Measurements from ENCODE around the gene HACD3.

HACD3 gene

DNA sequence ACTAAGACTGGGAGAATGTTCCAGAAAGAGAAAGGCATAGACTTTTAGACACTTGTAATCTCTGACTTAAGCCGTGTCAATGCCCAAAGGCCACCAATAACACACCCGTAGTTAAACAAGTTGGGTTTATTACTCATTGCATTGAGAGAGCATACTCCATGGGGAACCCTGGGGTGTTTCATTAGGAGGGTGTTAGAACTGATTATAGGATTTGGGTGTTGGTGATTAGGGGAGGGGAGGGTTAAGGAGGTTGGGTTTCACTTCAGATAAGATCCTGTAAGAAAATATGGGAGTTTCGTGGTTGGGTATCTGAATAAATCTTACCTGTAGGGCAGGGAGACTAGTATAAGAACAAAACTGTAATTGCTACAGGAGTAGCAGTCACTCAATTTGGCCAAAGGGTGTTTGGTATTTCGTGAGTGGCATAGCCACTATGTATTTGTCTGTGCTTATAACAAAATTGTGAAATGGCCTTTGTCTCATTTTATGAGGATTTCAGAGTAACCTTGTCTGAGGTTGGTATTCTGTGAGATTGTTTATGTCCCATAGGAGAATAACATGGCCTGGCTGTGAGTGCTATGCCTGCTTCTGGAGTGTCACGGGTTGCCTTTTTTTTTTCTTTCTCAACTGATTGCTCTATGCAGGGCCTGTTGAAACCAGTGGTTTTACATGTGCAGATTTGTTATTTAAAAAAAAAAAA, 2.9 kb downstream of the HACD3 start:
- TF ChIP-seq, protein P1, sequence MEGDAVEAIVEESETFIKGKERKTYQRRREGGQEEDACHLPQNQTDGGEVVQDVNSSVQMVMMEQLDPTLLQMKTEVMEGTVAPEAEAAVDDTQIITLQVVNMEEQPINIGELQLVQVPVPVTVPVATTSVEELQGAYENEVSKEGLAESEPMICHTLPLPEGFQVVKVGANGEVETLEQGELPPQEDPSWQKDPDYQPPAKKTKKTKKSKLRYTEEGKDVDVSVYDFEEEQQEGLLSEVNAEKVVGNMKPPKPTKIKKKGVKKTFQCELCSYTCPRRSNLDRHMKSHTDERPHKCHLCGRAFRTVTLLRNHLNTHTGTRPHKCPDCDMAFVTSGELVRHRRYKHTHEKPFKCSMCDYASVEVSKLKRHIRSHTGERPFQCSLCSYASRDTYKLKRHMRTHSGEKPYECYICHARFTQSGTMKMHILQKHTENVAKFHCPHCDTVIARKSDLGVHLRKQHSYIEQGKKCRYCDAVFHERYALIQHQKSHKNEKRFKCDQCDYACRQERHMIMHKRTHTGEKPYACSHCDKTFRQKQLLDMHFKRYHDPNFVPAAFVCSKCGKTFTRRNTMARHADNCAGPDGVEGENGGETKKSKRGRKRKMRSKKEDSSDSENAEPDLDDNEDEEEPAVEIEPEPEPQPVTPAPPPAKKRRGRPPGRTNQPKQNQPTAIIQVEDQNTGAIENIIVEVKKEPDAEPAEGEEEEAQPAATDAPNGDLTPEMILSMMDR (IDR thresholded peaks at IDR 0.05; ENCODE audit: insufficient read depth, low read length) = no peak
- TF ChIP-seq SPI1 (IDR thresholded peaks at IDR 0.05; ENCODE audit: borderline replicate concordance, low read depth) (no peak), POLR2AphosphoS5 (IDR thresholded peaks at IDR 0.05; ENCODE audit: low read depth) (no peak), GABPA (IDR thresholded peaks at IDR 0.05; ENCODE audit: low read depth) (no peak)
- TF ChIP-seq, protein P2, sequence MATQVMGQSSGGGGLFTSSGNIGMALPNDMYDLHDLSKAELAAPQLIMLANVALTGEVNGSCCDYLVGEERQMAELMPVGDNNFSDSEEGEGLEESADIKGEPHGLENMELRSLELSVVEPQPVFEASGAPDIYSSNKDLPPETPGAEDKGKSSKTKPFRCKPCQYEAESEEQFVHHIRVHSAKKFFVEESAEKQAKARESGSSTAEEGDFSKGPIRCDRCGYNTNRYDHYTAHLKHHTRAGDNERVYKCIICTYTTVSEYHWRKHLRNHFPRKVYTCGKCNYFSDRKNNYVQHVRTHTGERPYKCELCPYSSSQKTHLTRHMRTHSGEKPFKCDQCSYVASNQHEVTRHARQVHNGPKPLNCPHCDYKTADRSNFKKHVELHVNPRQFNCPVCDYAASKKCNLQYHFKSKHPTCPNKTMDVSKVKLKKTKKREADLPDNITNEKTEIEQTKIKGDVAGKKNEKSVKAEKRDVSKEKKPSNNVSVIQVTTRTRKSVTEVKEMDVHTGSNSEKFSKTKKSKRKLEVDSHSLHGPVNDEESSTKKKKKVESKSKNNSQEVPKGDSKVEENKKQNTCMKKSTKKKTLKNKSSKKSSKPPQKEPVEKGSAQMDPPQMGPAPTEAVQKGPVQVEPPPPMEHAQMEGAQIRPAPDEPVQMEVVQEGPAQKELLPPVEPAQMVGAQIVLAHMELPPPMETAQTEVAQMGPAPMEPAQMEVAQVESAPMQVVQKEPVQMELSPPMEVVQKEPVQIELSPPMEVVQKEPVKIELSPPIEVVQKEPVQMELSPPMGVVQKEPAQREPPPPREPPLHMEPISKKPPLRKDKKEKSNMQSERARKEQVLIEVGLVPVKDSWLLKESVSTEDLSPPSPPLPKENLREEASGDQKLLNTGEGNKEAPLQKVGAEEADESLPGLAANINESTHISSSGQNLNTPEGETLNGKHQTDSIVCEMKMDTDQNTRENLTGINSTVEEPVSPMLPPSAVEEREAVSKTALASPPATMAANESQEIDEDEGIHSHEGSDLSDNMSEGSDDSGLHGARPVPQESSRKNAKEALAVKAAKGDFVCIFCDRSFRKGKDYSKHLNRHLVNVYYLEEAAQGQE (IDR thresholded peaks at IDR 0.05; ENCODE audit: insufficient replicate concordance, low read depth) = no peak
- DNase-seq (ENCODE audit: low read depth in 1 of 2, low spot score in 1 of 2) = no peak
- Histone ChIP-seq H3K27me3 (ENCODE audit: insufficient read depth, poor library complexity, severe bottlenecking) (no peaks in the 10 kb centered on the region), H3K4me3 (replicated peaks; ENCODE audit: insufficient read depth, low read length) (no peak overlapping the region), H3K27ac (replicated peaks) (no peak overlapping the region)

DNA sequence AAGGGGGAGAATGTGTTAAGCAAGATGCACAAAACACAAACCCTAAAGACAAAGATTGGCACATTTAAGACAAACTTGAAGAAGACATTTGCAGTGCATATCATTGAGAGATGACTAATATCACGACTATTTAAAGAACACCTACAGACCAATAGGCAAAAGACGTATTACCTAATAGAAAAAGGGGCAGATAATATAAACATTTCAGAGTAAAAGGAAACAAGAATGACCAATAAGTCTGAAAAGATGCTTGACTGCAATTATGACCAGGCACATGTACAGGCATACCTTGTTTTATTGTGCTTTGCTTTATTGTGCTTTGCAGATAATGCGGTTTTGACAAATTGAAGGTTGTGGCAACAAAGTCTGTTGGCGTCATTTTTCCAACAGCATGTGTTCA, 4.9 kb downstream of the HACD3 start:
- no peak for DNase-seq (ENCODE audit: low read depth in 1 of 2, low spot score in 1 of 2)
- Histone ChIP-seq H3K27me3 (ENCODE audit: insufficient read depth, poor library complexity, severe bottlenecking) (no peaks in the 10 kb centered on the region), H3K27ac (replicated peaks) (no peak overlapping the region), H3K4me3 (replicated peaks; ENCODE audit: insufficient read depth, low read length) (no peak overlapping the region)
- TF ChIP-seq SPI1 (IDR thresholded peaks at IDR 0.05; ENCODE audit: borderline replicate concordance, low read depth) = no peak
- TF ChIP-seq, protein P1 (IDR thresholded peaks at IDR 0.05; ENCODE audit: insufficient read depth, low read length) = no peak
- TF ChIP-seq, protein P2 (IDR thresholded peaks at IDR 0.05; ENCODE audit: insufficient replicate concordance, low read depth) = no peak
- no peak for TF ChIP-seq GABPA (IDR thresholded peaks at IDR 0.05; ENCODE audit: low read depth)
- no peak for TF ChIP-seq POLR2AphosphoS5 (IDR thresholded peaks at IDR 0.05; ENCODE audit: low read depth)

DNA sequence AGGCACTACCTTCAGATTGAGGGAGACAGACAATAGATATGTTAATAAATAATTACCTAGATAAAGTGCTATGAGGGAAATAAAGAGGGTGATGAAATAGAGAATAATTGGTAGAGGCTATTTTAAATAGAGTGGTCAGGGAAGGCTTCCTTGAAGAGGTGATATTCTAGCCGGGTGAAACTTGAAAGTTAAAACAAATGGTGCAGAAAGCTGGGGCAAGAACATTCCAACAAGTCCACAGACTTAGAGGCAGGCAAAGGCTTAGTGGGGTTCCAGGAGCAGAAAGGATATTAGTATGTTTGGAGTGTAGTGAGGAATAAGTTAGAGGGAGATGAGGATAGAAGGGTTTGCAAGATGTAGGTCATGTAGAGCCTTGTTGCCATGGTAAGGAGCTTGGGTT, 10.1 kb downstream of the HACD3 start:
- no peak for DNase-seq (ENCODE audit: low read depth in 1 of 2, low spot score in 1 of 2)
- Histone ChIP-seq H3K27ac (replicated peaks) (no peak overlapping the region), H3K4me3 (replicated peaks; ENCODE audit: insufficient read depth, low read length) (no peak overlapping the region), H3K27me3 (ENCODE audit: insufficient read depth, poor library complexity, severe bottlenecking) (no peaks in the 10 kb centered on the region)
- TF ChIP-seq POLR2AphosphoS5 (IDR thresholded peaks at IDR 0.05; ENCODE audit: low read depth) = no peak

DNA sequence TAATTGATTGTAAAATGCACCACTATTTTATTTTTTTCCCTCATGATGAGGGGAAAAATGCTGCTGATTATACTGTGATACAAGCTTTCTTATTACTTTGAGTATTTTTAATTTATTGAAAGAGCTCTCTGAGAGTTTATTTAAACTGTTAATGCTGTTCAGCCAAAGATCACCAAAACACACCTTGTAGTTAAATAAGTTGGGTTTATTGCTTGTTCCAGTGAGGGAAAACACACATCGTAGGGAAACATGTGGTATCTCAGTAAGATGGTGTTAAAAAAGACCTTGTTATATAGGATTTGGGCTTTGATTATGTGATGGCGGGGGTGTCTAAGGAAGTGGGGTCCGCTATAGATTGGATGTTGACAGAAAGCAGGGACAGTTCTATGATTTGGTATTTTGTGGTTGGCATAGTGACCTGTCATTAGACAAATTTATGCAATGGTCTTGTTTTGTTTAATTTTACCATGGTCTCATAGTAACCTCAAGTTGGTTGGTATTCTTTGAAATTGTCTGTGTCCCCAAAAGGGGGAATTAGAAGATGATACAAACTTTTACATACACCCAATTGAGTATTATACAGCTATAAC, 11.1 kb downstream of the HACD3 start:
- Histone ChIP-seq H3K27me3 (ENCODE audit: insufficient read depth, poor library complexity, severe bottlenecking) (no peaks in the 10 kb centered on the region), H3K4me3 (replicated peaks; ENCODE audit: insufficient read depth, low read length) (no peak overlapping the region), H3K27ac (replicated peaks) (no peak overlapping the region)
- no peak for TF ChIP-seq SPI1 (IDR thresholded peaks at IDR 0.05; ENCODE audit: borderline replicate concordance, low read depth)
- no peak for TF ChIP-seq GABPA (IDR thresholded peaks at IDR 0.05; ENCODE audit: low read depth)
- TF ChIP-seq POLR2AphosphoS5 (IDR thresholded peaks at IDR 0.05; ENCODE audit: low read depth) = no peak
- TF ChIP-seq, protein P1 (IDR thresholded peaks at IDR 0.05; ENCODE audit: insufficient read depth, low read length) = no peak
- TF ChIP-seq, protein P2 (IDR thresholded peaks at IDR 0.05; ENCODE audit: insufficient replicate concordance, low read depth) = no peak
- DNase-seq (ENCODE audit: low read depth in 1 of 2, low spot score in 1 of 2) = no peak
